ENCODE results near the gene DEXI. TPM values are rescaled to one million over a fixed set of nuclear protein-coding genes. Genes with fewer than 3 reads are reported as not detected.
A peak's percentile ranks its signal among the peaks of the same experiment; 100 is the strongest.

The DEXI gene
- total RNA-seq, 1 donor from 2014 or later: 47.9 TPM

DNA sequence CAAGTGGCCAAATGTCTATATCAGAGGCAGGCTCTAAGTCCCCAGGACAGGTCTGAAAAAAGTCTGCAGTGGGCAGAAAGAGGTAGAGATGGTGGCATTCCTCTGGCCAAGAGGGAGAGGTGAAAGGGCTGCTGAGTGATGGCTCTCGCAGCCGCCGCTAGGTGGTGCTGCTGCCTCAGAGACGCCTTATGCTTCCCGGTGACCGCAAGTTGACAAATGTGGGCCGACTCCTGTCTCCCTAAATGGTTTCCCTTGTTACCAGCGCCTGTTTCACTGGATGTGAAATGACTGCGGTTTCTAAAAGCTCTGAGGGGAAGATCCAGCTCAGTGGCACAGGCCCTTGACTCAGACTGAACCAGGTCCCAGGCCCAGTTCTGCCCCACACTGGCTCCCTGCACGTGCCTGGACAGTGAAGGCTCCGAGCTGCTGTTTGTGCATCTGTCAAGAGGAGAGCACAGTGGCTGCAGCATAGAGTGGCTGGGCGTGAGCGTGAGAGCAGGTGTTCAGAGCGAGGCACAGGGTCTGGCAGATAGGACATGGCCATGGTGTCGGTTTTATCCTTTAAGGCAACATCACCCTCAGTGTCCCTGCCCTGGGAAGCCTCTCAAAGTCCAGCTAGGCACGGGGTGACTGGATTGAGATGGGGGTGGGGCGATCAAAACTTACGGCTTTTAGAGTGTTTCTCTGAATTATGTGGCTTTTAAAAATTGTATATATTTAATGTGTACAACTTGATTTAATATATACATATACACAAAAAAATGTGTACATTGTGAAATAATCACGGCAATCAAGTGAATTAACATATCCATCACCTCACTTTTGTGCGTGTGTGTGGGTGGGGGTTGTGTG, 22.0 kb upstream of the DEXI start:
- FAIRE-seq: no peak
- H3K27me3 ChIP-seq (ENCODE audit: control insufficient read depth, insufficient read depth, low read length): no peaks in the 10 kb centered on the region
- H3K4me3 ChIP-seq (ENCODE audit: low read depth, low read length): no peak overlapping the region
- DNase-seq (ENCODE audit: low read depth): peak; percentile 59
- H3K36me3 ChIP-seq (ENCODE audit: control insufficient read depth, insufficient read depth, low read length): peaks cover 9% of the 10 kb centered on the region
- TF ChIP-seq, protein P1, sequence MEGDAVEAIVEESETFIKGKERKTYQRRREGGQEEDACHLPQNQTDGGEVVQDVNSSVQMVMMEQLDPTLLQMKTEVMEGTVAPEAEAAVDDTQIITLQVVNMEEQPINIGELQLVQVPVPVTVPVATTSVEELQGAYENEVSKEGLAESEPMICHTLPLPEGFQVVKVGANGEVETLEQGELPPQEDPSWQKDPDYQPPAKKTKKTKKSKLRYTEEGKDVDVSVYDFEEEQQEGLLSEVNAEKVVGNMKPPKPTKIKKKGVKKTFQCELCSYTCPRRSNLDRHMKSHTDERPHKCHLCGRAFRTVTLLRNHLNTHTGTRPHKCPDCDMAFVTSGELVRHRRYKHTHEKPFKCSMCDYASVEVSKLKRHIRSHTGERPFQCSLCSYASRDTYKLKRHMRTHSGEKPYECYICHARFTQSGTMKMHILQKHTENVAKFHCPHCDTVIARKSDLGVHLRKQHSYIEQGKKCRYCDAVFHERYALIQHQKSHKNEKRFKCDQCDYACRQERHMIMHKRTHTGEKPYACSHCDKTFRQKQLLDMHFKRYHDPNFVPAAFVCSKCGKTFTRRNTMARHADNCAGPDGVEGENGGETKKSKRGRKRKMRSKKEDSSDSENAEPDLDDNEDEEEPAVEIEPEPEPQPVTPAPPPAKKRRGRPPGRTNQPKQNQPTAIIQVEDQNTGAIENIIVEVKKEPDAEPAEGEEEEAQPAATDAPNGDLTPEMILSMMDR (IDR thresholded peaks at IDR 0.05; ENCODE audit: insufficient read depth, low read length, severe bottlenecking): peak; percentile 99

DNA sequence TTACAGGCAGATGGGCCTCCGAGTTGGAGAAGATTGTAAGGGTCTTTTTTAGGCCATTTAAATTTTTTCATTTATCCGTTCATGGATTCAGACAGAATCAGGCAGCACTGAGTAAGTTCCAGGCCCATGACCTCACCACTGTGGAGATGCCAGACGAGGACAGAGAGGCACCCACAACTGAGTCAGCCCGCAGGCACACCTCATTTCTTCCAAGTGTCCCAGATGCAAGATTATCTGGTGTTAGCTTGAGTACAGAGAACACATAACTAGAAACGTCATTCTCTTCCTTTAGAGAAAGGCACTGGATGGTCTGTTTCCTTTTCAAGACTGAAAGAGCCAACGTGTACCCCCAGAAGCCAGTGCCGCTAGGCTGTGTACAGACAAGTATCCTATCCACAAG, 19.0 kb upstream of the DEXI start:
- TF ChIP-seq, protein P1 (IDR thresholded peaks at IDR 0.05; ENCODE audit: insufficient read depth, low read length, severe bottlenecking): no peak

GRCh38 chr16:10959161-10959560, 16.9 kb upstream of the DEXI start:
- no peak for FAIRE-seq
- H3K27me3 ChIP-seq (ENCODE audit: control insufficient read depth, insufficient read depth, low read length): no peaks in the 10 kb centered on the region
- no peak overlapping the region for H3K4me3 ChIP-seq (ENCODE audit: low read depth, low read length)
- TF ChIP-seq, protein P1 (IDR thresholded peaks at IDR 0.05; ENCODE audit: insufficient read depth, low read length, severe bottlenecking): no peak
- H3K36me3 ChIP-seq (ENCODE audit: control insufficient read depth, insufficient read depth, low read length): peaks cover 7% of the 10 kb centered on the region
- no peak for DNase-seq (ENCODE audit: low read depth)

More for the DNA sequence above, 19.0 kb upstream of the DEXI start:
- Histone ChIP-seq H3K4me3 (ENCODE audit: low read depth, low read length) (no peak overlapping the region), H3K27me3 (ENCODE audit: control insufficient read depth, insufficient read depth, low read length) (no peaks in the 10 kb centered on the region), H3K36me3 (ENCODE audit: control insufficient read depth, insufficient read depth, low read length) (peaks cover 10% of the 10 kb centered on the region)
- no peak for FAIRE-seq
- DNase-seq (ENCODE audit: low read depth): peak; percentile 67

DNA sequence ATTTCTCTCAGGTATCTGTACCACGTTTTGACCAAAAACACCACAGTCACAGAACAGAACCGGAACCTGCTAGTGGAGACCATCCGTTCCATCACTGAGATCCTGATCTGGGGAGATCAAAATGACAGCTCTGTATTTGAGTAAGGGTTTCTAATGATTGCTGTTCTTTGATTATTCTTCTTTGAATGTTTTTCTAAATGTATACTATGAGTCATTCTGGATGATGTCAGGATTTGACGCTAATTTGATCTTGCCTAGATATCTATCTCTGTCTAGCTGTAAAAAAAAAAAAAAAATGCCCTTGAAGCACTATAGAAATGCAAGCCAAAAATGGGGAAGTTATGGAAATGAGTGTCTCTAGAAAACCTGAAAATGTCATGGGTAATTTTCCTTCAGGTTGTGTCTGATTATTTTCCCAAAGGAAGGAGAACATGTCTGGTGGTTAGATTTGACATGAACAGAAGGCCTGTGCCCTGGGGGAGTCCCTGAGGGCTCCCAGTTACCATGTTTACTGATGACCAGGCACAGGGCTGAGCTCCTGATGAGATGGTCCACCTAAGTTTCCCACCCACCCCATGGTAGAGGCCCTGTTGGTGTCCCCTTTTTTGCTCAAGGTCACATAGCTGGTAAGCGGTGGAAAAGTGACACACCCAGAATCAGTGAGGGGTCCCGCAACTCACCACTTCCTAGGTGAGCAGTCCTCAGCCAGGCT, 15.7 kb upstream of the DEXI start:
- Histone ChIP-seq H3K4me3 (ENCODE audit: low read depth, low read length) (no peak overlapping the region), H3K36me3 (ENCODE audit: control insufficient read depth, insufficient read depth, low read length) (peaks cover 4% of the 10 kb centered on the region), H3K27me3 (ENCODE audit: control insufficient read depth, insufficient read depth, low read length) (no peaks in the 10 kb centered on the region)
- TF ChIP-seq, protein P1 (IDR thresholded peaks at IDR 0.05; ENCODE audit: insufficient read depth, low read length, severe bottlenecking): no peak
- peak; percentile 59 for DNase-seq (ENCODE audit: low read depth)
- FAIRE-seq: no peak

- no peaks in the 10 kb centered on the region for H3K27me3 ChIP-seq (ENCODE audit: control insufficient read depth, insufficient read depth, low read length)
- H3K36me3 ChIP-seq (ENCODE audit: control insufficient read depth, insufficient read depth, low read length): peaks cover 2% of the 10 kb centered on the region
- TF ChIP-seq, protein P1 (IDR thresholded peaks at IDR 0.05; ENCODE audit: insufficient read depth, low read length, severe bottlenecking): no peak
- no peak overlapping the region for H3K4me3 ChIP-seq (ENCODE audit: low read depth, low read length)
- FAIRE-seq (no peak), DNase-seq (ENCODE audit: low read depth) (no peak)
Measured at GRCh38 chr16:10954903-10955302, 12.6 kb upstream of the DEXI start.

All from bronchial epithelial cell (primary cell).